Ascending aorta (tissue), 2 donors: Measurements from ENCODE around the gene CAPN15. TPM values are rescaled to one million over a fixed set of nuclear protein-coding genes. Genes with fewer than 3 reads are reported as not detected.
"Not testable (repeated sequence)": the region's sequence is repeated elsewhere in the genome, so short reads cannot be mapped to it uniquely, and the experiment has no call there.

Experiments used
- DNase-seq, 2 donors: peaks; one replicate each; pipeline ENCODE4 v3.0.0-alpha.2; 2019; ENCODE audit warnings: low spot score in 2 of 2
- H3K27ac ChIP-seq, 2 donors: fragments of 200-600 bp; sonication (generic); one replicate each; pipeline ENCODE4 v1.5.1; 2016 to 2017; ENCODE audit warnings: mild to moderate bottlenecking in 1 of 2
- H3K27me3 ChIP-seq: fragments of 200-600 bp; sonication (generic); one replicate; pipeline ENCODE4 v1.5.1; 2017
- H3K36me3 ChIP-seq, 2 donors: fragments of 200-600 bp; sonication (generic); one replicate each; pipeline ENCODE4 v1.5.1; 2016
- H3K4me1 ChIP-seq, 2 donors: fragments of 200-600 bp; sonication (generic); one replicate each; pipeline ENCODE4 v1.5.1; 2016 to 2017; ENCODE audit warnings: mild to moderate bottlenecking in 1 of 2
- H3K4me3 ChIP-seq, 2 donors: fragments of 200-600 bp; sonication (generic); one replicate each; pipeline ENCODE4 v1.5.1; 2016 to 2017; ENCODE audit warnings: mild to moderate bottlenecking in 1 of 2
- H3K9me3 ChIP-seq, 2 donors: fragments of 200-600 bp; sonication (generic); one replicate each; pipeline ENCODE4 v1.5.1; 2016
- CTCF ChIP-seq, 3 experiments: fragments of 200-600 bp in 2 of 3; fragments of 450-650 bp in 1 of 3; sonication (generic) in 2 of 3; IDR thresholded peaks; one replicate each; pipeline ENCODE4 v1.5.1; 2016 to 2019; ENCODE audit warnings: antibody characterized with exemption in 3 of 3, mild to moderate bottlenecking in 1 of 3, moderate library complexity in 1 of 3
- intact Hi-C: fragments of 100-400 bp; cut with DNase I; formaldehyde crosslinking; loops from one replicate; pipeline ENCODE4 v1.15.1; 2023
- total RNA-seq: library from RNA; depleted of rRNA; stranded (reverse); fragments of >200 nt; gene quantifications from one replicate; pipeline ENCODE4 v1.1.0, GENCODE V29; 2016

The CAPN15 gene
- total RNA-seq, 1 donor from 2014 or later: 249 TPM

GRCh38 chr16:503150-504071, 24.1 kb upstream of the CAPN15 start:
- H3K27ac ChIP-seq: no peak overlapping the region
- intact Hi-C loops: no loop called here
- no peak overlapping the region for H3K4me3 ChIP-seq
- no peak for TF ChIP-seq CTCF (IDR thresholded peaks at IDR 0.05)
- H3K27me3 ChIP-seq: no peaks in the 10 kb centered on the region
- no peaks in the 10 kb centered on the region for H3K4me1 ChIP-seq
- no peak for DNase-seq
- peaks cover 15 to 31% of the 10 kb centered on the region in 2 donors for H3K36me3 ChIP-seq
- no peaks in the 10 kb centered on the region for H3K9me3 ChIP-seq

DNA sequence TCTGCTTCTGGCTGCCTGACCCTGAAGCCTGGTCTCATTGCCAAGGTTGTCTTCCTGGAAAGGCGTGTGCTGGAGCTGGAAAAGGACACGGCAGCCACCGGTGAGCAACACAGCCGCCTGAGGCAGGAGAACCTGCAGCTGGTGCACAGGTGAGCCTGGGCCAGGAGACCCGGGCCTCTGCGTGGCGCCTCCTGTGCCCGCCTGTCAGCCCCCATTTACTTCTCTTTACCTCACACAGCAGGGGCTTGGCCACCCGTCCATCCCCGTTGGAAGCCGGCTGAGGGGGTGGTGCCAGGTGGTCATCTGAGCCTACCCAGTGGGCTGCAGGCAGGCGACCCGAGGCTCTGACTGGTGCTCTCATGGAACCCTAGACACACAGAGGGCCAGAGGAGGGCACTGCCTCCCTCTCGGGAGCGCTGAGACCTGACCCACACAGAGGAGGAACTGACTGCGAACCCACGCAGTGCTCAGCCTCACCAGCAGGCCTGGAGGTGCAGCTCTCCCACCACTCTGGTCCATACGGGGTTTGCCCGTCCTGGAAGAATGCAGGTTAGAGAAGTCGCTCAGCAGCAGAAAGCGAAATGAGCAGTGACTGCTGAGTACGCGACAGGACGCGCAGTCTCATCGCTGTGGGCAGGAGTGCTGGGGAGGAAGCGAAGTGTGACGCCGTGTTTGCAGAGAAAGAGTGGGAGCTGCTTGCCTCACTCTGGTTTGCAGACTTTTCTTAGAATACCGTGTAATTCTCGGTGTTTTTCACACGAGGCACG, 21.9 kb upstream of the CAPN15 start:
- no peak for TF ChIP-seq CTCF (IDR thresholded peaks at IDR 0.05)
- no peaks in the 10 kb centered on the region for H3K4me1 ChIP-seq
- H3K36me3 ChIP-seq: peaks cover 11 to 33% of the 10 kb centered on the region in 2 donors
- no peak overlapping the region for H3K27ac ChIP-seq
- H3K9me3 ChIP-seq: no peaks in the 10 kb centered on the region
- H3K27me3 ChIP-seq: no peaks in the 10 kb centered on the region
- intact Hi-C loops: no loop called here
- no peak for DNase-seq
- H3K4me3 ChIP-seq: no peak overlapping the region

- Histone ChIP-seq H3K27me3 (no peaks in the 10 kb centered on the region), H3K27ac (no peak overlapping the region), H3K4me1 (no peaks in the 10 kb centered on the region), H3K36me3 (peaks cover 11 to 35% of the 10 kb centered on the region in 2 donors), H3K9me3 (no peaks in the 10 kb centered on the region), H3K4me3 (no peak overlapping the region)
- intact Hi-C loops: no loop called here
- no peak for TF ChIP-seq CTCF (IDR thresholded peaks at IDR 0.05)
- DNase-seq: no peak
Observed at GRCh38 chr16:506246-506546, 21.3 kb upstream of the CAPN15 start.

GRCh38 chr16:507527-507926, 20.0 kb upstream of the CAPN15 start:
- DNase-seq, H3K4me1 ChIP-seq, H3K27ac ChIP-seq, H3K9me3 ChIP-seq, H3K4me3 ChIP-seq, H3K27me3 ChIP-seq, intact Hi-C loops: not testable (repeated sequence)
- H3K36me3 ChIP-seq: peaks cover 11 to 34% of the 10 kb centered on the region in 2 donors

DNA sequence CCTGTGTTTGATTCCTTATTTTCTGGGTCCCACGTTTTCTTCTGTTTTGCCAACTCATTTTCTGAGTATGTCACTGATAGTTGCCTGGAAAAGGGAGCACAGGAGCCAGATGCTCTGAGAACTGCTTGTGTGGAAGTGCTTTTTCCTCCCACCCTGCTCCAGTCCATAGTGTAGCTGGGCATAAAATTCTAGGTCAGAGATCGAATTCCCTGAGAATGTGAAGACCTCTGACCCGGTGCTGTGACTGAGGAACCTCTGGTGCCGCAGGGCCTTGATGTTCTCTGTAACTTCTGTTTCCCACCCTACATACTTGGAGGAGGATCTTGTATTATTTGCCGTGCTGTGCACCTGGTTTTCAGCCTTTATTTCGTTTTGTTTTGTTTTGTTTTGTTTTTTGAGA, 19.5 kb upstream of the CAPN15 start:
- H3K36me3 ChIP-seq: peaks cover 11 to 30% of the 10 kb centered on the region in 2 donors
- no peak for TF ChIP-seq CTCF (IDR thresholded peaks at IDR 0.05)

More for the DNA sequence above, 19.5 kb upstream of the CAPN15 start:
- Histone ChIP-seq H3K27ac (no peak overlapping the region), H3K4me1 (no peaks in the 10 kb centered on the region), H3K27me3 (no peaks in the 10 kb centered on the region), H3K4me3 (no peak overlapping the region), H3K9me3 (no peaks in the 10 kb centered on the region)
- no peak for DNase-seq
- intact Hi-C loops: no loop called here
